ENCODE data around the gene C5. TPM values are rescaled to one million over a fixed set of nuclear protein-coding genes. Genes with fewer than 3 reads are reported as not detected.

C5 gene
- total and polyA plus RNA-seq, 2 donors (not counting 1 experiment from before 2014, with no cell fraction given), result 1.9 to 7.3 TPM

- H4K20me1 ChIP-seq (ENCODE audit: control insufficient read depth, extremely low read depth, insufficient read depth, low read length), result no peaks in the 10 kb centered on the region
- no peaks in the 10 kb centered on the region for H3K4me1 ChIP-seq (ENCODE audit: control insufficient read depth, extremely low read depth, insufficient read depth, low read length)
- DNase-seq (ENCODE audit: low read depth in 2 of 2), result no peak
- no peak for TF ChIP-seq CTCF (conservative IDR thresholded peaks at IDR 0.05 in 1 of 2, IDR thresholded peaks at IDR 0.05 in 1 of 2; ENCODE audit: low read depth in 1 of 2, low read length in 2 of 2)
- no peak for TF ChIP-seq EZH2 (IDR thresholded peaks at IDR 0.05; ENCODE audit: low read length, missing control alignments)
- H3K4me3 ChIP-seq (replicated peaks in 1 of 4; ENCODE audit: control extremely low read depth in 1 of 4, insufficient read depth in 1 of 4, low read depth in 3 of 4, low read length in 4 of 4), result no peak overlapping the region
- no peak overlapping the region for H2AFZ ChIP-seq (ENCODE audit: low read length)
- no peak overlapping the region for H3K4me2 ChIP-seq (ENCODE audit: extremely low read depth, insufficient read depth, low read length)
- H3K36me3 ChIP-seq (ENCODE audit: control insufficient read depth, insufficient read depth, low read length), result no peaks in the 10 kb centered on the region
- no peak overlapping the region for H3K9ac ChIP-seq (ENCODE audit: insufficient read depth, low read length)
- H3K79me2 ChIP-seq (ENCODE audit: control insufficient read depth, insufficient read depth, low read length), result no peaks in the 10 kb centered on the region
- H3K27me3 ChIP-seq (ENCODE audit: control insufficient read depth, insufficient read depth, low read length), result no peaks in the 10 kb centered on the region
- H3K9me3 ChIP-seq (ENCODE audit: control insufficient read depth, insufficient read depth, low read depth, low read length), result no peaks in the 10 kb centered on the region
- no peak overlapping the region for H3K27ac ChIP-seq (ENCODE audit: insufficient read depth, low read length)
Observed at GRCh38 chr9:121053544-121053943, 3.5 kb upstream of the C5 start.

GRCh38 chr9:121048618-121049017 is 1.5 kb downstream of the C5 start:
- Histone ChIP-seq H3K4me1 (ENCODE audit: control insufficient read depth, extremely low read depth, insufficient read depth, low read length) (no peaks in the 10 kb centered on the region), H2AFZ (ENCODE audit: low read length) (no peak overlapping the region), H4K20me1 (ENCODE audit: control insufficient read depth, extremely low read depth, insufficient read depth, low read length) (no peaks in the 10 kb centered on the region), H3K4me3 (replicated peaks in 1 of 4; ENCODE audit: control extremely low read depth in 1 of 4, insufficient read depth in 1 of 4, low read depth in 3 of 4, low read length in 4 of 4) (no peak overlapping the region), H3K27me3 (ENCODE audit: control insufficient read depth, insufficient read depth, low read length) (no peaks in the 10 kb centered on the region), H3K9ac (ENCODE audit: insufficient read depth, low read length) (no peak overlapping the region), H3K79me2 (ENCODE audit: control insufficient read depth, insufficient read depth, low read length) (no peaks in the 10 kb centered on the region), H3K4me2 (ENCODE audit: extremely low read depth, insufficient read depth, low read length) (no peak overlapping the region), H3K36me3 (ENCODE audit: control insufficient read depth, insufficient read depth, low read length) (no peaks in the 10 kb centered on the region), H3K27ac (ENCODE audit: insufficient read depth, low read length) (no peak overlapping the region), H3K9me3 (ENCODE audit: control insufficient read depth, insufficient read depth, low read depth, low read length) (no peaks in the 10 kb centered on the region)
- peak in 1 of 2 donors; percentile 59 for DNase-seq (ENCODE audit: low read depth in 2 of 2)
- TF ChIP-seq CTCF (conservative IDR thresholded peaks at IDR 0.05 in 1 of 2, IDR thresholded peaks at IDR 0.05 in 1 of 2; ENCODE audit: low read depth in 1 of 2, low read length in 2 of 2) (no peak), EZH2 (IDR thresholded peaks at IDR 0.05; ENCODE audit: low read length, missing control alignments) (no peak)

- no peaks in the 10 kb centered on the region for H3K36me3 ChIP-seq (ENCODE audit: control insufficient read depth, insufficient read depth, low read length)
- H3K4me3 ChIP-seq (replicated peaks in 1 of 4; ENCODE audit: control extremely low read depth in 1 of 4, insufficient read depth in 1 of 4, low read depth in 3 of 4, low read length in 4 of 4), result no peak overlapping the region
- no peak overlapping the region for H3K4me2 ChIP-seq (ENCODE audit: extremely low read depth, insufficient read depth, low read length)
- DNase-seq (ENCODE audit: low read depth in 2 of 2), result no peak
- no peaks in the 10 kb centered on the region for H4K20me1 ChIP-seq (ENCODE audit: control insufficient read depth, extremely low read depth, insufficient read depth, low read length)
- H3K79me2 ChIP-seq (ENCODE audit: control insufficient read depth, insufficient read depth, low read length), result no peaks in the 10 kb centered on the region
- H2AFZ ChIP-seq (ENCODE audit: low read length), result no peak overlapping the region
- TF ChIP-seq CTCF (conservative IDR thresholded peaks at IDR 0.05 in 1 of 2, IDR thresholded peaks at IDR 0.05 in 1 of 2; ENCODE audit: low read depth in 1 of 2, low read length in 2 of 2) (no peak), EZH2 (IDR thresholded peaks at IDR 0.05; ENCODE audit: low read length, missing control alignments) (no peak)
- H3K9me3 ChIP-seq (ENCODE audit: control insufficient read depth, insufficient read depth, low read depth, low read length), result no peaks in the 10 kb centered on the region
- no peak overlapping the region for H3K27ac ChIP-seq (ENCODE audit: insufficient read depth, low read length)
- no peak overlapping the region for H3K9ac ChIP-seq (ENCODE audit: insufficient read depth, low read length)
- H3K4me1 ChIP-seq (ENCODE audit: control insufficient read depth, extremely low read depth, insufficient read depth, low read length), result no peaks in the 10 kb centered on the region
- no peaks in the 10 kb centered on the region for H3K27me3 ChIP-seq (ENCODE audit: control insufficient read depth, insufficient read depth, low read length)
Observed at GRCh38 chr9:121048175-121048574, 1.9 kb downstream of the C5 start.

Measured in fibroblast of lung (primary cell).